Activated CD8-positive, alpha-beta memory T cell treated with anti-CD3 and anti-CD28 coated beads, Interleukin-2, amount 50 U/mL, for 24 hours (primary cell): ENCODE data around the gene F2RL1.
"Not testable (repeated sequence)": the region's sequence is repeated elsewhere in the genome, so short reads cannot be mapped to it uniquely, and the experiment has no call there.

Source experiments
- DNase-seq: peaks from one replicate; pipeline ENCODE4 v3.0.0-alpha.2; 2020; ENCODE audit errors: extremely low read depth

The F2RL1 gene, protein sequence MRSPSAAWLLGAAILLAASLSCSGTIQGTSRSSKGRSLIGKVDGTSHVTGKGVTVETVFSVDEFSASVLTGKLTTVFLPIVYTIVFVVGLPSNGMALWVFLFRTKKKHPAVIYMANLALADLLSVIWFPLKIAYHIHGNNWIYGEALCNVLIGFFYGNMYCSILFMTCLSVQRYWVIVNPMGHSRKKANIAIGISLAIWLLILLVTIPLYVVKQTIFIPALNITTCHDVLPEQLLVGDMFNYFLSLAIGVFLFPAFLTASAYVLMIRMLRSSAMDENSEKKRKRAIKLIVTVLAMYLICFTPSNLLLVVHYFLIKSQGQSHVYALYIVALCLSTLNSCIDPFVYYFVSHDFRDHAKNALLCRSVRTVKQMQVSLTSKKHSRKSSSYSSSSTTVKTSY

DNA sequence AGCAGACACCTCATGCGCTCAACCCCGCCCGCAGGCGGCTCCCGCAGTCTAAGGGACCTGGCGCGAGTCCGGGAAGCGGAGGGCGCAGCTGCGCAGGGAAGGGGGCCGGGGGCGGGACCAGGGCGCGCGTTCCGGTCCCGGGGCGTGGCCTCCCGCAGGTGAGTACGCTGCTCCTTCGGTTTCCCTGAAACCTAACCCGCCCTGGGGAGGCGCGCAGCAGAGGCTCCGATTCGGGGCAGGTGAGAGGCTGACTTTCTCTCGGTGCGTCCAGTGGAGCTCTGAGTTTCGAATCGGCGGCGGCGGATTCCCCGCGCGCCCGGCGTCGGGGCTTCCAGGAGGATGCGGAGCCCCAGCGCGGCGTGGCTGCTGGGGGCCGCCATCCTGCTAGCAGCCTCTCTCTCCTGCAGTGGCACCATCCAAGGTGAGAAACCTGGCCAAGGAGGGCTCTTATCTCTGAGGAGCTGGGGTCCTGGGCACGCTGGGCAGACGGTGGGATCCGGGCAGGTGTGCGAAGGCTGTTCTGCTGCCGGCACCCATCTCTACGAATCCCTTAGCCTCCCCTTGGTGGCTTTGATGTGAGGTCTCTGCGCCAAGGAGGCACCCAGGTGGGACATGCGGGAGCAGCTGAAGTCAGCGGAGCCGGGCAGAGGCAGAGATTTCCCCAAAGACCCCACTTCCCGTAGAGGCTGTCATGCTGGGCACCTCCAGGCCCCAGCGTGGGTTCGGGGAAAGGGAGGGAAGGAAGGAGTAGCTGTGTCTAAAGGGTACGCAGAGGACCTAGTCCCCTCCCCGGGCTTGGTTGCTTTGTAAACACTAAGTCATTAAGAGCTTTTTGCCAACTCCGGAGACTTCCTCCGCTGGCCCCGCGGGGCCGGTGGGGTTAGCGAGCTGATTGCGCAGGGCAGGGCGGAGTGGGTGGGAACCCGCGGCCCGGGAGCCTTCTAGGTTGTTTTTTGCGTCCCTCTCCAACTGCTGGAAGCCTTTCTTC lies at the start of gene F2RL1:
Gene F2RL1 (plus strand): TSS at position 187 of the 988 bp plus-strand sequence. CDS start 153 bp downstream, at position 340.
- no peak for DNase-seq

DNA sequence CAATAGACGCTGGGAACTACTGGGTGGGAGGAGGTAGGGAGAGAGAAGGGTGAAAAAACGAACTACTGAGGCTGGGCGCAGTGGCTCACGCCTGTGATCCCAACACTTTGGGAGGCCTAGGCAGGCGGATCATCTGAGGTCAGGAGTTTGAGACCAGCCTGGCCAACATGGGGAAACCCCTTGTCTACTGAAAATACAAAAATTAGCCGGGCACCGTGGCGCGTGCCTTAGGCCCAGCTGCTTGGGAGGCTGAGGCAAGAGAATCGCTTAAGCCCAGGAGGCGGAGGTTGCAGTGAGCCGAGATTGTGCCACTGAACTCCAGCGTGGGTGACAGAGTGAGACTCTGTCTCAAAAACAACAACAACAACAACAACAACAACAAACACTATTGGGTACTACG lies 47.8 kb upstream of the F2RL1 start:
- DNase-seq, result not testable (repeated sequence)

DNA sequence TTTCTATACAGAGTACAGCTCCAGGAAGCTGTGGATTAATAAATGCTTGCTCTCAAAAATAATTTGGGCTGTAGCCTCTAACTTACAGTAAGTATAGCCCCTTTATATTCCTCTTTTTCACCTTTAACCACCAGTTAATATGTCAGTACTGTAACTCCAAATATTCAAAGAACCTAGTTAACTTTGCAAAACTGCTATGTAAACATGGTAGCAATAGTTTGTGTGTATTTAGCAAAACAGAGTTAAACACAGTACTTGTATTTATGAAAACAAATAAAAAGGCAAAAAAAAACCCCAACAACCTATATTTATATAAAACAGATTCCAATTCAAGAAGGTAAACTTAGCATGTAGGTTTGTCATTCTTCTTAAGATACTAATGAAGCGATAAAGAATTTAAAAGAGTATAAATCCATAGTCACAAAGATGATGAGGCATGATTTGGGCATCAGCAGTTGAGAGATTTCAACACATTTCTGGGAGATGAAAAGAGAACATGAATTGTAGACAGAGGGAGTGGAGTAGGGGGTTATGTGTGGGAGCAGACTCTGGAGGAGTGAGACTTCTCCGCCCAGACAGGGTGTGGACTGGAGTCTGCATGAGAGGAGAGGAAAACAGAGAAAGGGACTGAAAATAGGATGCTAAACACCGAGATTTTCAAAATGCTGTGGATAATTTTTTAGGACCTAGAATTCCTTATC lies 47.0 kb upstream of the F2RL1 start:
- DNase-seq, result no peak

DNA sequence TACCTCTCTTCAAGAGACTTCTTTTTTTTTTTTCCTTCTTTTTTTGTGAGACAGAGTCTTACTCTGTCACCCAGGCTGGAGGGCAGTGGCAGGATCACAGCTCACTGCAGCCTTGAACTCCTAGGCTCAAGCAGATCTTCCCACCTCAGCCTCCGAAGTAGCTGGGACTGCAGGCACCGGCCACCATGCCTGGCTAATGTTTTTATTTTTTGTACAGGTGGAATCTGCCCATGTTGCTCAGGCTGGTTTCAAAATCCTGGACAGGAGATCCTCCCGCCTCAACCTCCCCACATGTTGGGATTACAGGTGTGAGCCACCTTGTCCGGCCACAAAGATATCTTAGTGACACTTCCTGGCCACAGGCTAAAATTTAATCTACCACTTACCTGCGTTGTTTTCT lies 42.9 kb upstream of the F2RL1 start:
- no peak for DNase-seq

DNA sequence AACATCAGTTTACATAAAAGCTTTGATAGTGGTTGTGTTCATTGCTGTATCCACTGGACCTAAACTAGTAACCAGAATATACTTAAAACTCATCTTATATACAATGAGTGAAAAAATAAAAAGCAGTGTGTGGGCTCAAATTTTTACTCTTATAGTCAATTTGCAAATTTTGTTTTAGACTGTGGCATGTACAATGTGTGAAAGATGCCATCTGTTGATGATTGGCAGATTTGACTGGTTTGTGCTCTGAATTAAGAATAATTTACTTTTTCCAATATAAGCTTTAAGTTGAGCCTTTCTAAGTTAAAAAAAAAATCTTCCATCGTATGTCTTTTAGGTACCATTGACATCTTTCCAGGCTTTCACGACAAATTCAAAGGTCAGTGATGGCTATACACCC lies 42.4 kb upstream of the F2RL1 start:
- no peak for DNase-seq

DNA sequence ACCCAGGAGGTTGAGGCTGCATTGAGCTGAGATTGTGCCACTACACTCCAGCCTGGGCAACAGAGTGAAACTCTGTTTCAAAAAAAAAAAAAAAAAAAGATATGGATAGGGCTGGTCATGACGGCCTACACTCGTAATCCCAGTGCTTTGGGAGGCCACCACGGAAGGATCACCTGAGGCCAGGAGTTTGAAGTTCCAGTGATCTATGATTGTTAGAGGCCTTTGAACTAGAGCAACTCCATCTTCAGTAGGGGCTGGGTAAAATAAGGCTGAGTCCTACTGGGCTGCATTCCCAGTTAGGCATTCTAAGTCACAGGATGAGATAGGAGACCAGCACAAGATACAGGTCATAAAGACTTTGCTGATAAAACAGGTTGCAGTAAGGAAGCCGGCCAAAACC lies 38.2 kb upstream of the F2RL1 start:
- DNase-seq, result not testable (repeated sequence)

DNA sequence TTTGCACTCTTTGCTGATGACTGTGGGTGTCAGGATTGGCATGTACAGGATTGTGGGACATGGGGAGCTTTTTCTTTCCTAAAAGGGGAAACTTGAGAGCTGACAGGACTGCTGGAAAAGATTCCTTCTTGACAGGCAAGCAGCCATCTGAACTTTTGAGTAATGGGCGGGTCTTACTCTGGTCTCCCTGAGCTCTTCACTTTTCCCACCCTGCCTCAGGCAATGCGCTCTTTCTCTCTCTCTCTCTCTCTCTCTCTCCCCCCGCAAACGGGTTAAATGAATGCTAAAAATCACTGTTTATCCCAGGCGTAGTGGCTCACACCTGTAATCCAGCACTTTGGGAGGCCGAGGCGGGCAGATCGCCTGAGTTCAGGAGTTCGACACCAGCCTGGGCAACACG lies 37.1 kb upstream of the F2RL1 start:
- DNase-seq, result no peak

DNA sequence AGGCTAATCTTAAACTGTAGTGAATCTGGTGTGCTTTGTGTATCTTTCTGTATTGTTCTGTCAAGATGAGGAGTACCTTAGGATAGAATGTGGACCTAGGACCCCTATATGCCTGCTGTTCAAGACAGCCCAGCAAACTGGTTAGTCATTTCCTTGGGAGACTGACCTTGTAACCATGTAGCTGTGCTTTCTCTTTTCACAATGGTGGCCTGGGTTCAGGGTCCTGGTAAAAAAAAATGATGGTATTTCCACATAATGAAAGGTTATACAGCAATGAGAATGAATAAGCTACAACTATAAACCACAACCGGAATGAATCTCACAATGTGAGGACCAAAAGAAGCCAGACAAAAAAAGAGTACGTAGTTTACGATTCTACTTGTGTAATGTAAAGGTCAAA lies 36.4 kb upstream of the F2RL1 start:
- no peak for DNase-seq

DNA sequence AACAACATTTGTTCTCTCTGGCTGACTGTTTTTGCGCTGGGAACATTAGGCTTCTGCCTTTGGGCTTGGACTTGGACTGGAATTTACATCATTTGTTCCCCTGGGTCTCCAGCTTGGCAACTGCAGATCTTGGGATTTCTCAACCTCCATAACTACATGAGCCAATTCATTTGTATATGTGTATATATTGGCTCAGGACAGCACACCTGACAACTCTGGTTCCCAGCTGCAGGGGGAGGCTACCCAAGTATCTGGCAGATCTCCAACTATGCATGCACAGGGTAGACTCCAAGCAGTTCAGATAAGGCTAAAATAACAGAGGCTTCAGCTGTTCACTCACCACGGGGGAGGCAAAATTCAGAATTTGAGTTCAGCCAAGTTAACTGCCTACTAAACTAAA lies 31.6 kb upstream of the F2RL1 start:
- no peak for DNase-seq

DNA sequence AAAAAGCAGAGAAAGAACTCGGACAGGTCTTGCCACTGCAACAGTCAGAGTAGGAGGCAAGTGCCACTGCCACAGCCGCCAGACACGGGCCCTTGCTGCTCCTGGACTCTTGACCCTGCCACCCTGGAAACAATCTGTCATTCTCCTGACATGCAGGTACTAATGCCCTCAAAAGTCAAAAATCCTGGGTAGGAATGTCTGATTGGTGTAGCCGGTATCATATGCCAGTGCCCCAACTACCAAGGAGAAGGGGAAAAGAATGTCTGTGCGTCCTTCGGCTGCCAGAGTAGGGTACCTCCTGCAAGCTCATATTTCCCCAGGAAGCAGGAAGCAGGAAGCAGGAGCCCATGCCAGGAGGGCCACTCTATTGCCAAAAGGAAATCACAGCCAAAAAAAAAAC lies 30.5 kb upstream of the F2RL1 start:
- DNase-seq, result no peak

DNA sequence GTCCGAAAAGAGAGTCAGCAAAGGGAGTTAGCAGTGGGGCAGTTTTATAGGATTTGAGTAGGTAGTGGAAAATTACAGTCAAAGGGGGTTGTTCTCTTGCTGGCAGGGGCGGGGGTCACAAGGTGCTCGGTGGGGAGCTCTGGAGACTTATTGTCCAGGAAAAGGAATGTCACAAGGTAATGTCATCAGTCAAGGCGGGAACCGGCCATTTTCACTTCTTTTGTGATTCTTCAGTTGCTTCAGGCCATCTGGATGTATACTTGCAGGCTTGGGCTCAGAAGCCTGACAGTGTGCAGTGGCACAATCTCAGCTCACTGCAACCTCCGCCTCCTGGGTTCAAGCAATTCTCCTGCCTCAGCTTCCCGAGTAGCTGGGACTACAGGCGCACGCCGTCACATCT lies 29.6 kb upstream of the F2RL1 start:
- not testable (repeated sequence) for DNase-seq

DNA sequence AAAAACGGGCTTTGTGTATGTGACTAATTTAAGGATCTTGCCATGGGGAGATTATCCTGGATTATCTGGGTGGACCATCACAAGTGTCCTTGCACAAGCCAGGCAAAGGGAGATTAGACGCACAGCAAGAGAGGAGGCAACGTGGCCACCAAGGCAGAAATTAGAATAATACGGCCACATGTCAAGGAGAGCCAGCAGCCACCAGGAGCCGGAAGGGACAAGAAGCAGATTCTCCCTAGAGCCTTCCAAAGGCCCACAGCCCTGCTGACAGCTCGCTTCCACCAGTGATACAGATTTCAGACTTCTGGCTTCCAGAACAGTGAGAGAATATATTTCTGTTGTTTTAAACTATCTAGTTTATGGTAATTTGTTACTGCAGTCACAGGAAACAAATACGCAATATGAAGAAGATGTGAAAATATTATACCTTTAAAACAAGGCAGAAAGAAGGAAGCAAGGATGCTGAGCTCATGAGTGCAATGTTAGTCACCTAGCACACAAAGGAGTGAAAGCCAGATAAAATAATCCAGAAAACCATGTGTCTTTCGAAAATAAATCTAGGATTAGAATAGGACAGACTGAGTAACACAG lies 28.7 kb upstream of the F2RL1 start:
- no peak for DNase-seq

DNA sequence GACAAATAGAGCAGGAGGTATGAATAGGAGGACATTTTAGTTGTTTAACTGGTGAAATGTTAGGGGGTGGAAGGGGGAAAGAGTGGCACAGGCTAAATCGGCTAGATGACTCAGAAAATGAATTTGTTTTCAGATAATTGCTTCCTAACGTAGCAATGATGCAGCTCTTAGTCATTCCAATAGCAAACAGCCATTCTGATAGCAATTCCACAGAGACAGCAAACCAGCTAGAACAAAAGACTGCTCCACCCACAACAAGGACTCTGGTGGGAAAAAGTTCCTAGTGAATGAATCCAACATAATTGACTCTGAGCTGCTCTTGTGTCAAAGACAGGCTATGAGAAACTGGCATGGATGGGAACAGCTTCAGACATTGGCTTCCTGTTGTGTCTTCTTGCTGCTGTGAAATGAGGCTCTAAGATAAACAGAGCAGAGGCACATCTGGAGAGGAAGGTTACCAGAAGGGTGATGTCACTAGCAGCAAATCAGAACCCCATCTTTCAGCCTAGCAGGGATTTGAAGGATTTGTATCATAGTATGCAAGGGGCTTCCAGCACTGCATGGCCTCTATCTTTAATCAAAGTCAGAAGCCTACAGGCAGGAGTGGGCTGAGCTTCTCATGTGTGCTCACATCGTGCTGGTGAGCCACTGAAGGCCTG lies 28.1 kb upstream of the F2RL1 start:
- no peak for DNase-seq

DNA sequence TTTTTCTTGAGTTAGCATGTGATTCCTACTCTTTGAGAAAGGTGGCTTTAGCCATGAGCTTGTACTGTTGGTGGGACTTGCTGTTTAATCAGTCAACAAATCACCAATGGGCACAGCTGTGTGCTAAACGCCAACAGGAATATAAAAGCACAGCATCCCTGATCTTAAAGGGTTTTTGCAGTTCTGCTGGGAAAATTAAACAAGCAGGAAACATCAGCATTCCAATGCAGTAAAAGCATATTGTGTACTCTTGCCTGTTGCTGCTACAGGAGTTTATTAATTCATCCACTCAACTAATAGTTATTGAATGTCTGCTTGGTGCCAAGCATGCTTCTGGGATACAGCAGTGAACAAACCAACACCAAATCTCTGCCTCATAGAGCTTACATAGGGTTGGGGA lies 27.4 kb upstream of the F2RL1 start:
- DNase-seq, result no peak

DNA sequence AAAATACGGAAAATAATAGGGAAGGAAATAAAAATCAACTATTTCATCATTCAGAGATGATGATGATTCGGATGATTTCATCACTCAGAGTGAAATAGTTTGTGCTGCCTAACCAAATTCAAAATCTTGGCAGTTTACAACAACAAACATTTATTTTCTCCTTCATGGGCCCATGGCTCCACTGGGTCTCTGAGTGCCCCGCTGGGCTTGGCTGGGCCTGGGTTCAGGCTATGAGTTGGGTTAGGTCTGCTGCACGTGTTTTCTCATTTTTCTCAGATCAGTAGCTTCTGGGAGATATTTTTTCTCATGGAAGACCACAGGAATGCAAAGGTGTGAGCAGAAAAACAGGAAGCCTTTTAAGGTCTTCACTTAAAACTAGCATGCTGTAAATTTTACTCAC lies 24.0 kb upstream of the F2RL1 start:
- no peak for DNase-seq

DNA sequence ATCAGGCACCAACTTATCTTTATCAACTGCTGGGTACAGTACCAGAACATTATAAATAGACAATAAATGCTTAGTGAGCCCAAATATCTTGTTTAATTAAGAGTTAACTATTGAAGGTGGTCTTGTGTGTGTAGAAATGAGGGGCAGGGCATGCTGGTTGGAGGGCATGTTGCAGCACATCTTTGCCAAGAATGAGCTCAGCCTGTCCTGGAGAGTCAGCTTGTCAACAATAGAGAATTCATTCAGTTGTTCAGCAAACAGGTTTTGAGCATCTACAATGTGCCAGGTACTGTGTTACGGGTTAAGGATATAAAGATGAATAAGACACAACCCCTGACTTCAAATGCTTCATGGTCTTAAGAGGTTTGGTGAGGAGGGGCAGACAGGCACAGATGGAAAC lies 19.2 kb upstream of the F2RL1 start:
- no peak for DNase-seq

DNA sequence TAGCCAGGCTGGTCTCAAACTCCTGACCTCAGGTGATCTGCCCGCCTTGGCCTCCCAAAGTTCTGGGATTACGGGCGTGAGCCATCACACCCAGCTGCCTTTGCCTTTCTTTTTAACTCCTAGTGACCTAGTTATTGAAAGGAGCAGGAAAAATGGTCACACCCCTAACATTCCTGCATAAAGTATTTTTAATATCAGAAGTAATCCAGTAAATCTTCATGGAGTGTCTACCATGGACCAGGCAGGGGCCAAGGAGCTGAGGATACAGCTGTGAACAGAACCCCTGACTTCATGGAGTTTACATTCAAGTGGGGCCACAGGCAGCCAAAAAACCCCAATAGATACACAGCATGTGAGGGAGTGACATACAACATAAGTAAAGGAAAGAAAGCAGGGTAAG lies 18.3 kb upstream of the F2RL1 start:
- DNase-seq, result no peak

DNA sequence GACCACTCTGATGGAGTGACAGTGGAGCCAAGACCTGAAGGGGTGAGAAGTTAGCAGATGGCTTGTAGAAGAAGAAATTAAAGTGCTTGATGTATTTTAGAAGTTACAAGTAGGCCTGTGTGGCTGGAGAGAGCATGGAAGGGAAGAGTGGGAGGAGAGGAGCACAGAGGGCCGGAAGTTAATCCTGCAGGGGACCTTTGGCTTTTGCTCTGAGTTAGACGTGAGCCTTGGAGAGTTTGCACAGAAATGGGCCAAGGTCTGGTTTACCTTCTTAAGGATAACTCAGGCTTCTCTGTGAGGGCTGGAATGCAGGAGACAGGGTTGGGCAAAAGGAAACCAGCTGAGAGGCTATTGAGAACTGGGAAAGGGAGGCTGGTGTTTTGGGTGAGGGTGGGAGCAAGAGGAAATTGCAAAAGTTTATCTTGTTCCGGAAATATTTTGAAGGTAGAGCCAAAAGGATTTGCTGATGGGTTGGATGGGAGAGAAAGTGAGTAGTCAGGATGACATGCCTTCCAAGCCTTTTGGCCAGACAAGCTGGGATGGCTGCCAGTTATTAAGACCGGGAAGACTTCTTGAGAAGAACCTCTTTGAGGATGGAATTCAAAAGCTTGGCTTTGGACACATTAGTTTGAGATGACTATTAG lies 17.5 kb upstream of the F2RL1 start:
- no peak for DNase-seq

DNA sequence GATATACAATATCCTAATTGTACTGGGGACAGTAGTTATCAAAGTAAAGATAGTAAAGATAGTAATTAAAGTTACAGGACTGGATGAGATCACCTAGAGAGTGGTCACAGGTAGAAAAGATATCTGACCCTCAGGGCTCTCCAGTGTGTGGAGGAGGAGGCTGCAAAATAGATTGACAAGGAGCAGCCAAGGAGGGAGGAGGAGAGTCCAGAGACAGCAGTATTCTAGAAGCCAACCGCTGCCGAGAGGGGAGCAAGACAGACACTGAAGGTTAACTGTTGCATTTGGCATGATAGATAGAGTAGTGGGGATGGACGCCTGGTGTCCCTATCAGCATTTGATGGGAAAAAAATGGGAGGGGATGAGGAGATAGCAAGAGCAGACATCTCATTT lies 17.0 kb upstream of the F2RL1 start:
- DNase-seq, result no peak

DNA sequence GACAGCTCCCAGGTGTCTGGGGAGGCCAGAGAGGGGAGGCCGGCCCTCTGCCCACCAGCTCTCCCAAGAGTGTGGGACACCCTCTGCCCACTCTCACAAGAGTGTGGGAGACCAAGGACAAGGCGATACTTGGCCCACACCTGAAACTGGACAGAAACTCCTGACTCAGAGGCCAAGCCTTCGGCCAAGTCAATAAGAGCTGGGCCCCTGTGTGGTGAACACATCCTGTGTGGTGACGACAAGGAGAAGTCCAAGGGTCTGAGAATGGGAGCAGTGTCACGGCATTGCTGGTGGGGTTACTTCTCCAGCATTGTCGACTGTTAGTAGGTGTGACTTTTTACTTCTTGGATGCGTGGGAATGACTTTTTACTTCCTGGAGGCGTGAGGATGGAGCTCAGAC lies 14.6 kb upstream of the F2RL1 start:
- DNase-seq, result no peak
